Panc1 (cell line): ENCODE measurements around the gene SCPEP1. TPM values are rescaled to one million over a fixed set of nuclear protein-coding genes. Genes with fewer than 3 reads are reported as not detected.

ENCODE experiments used
- ATAC-seq: fragments of 200-7000 bp; cut with Tn5 transposase; 2 replicates; pipeline ENCODE4 v1.9.1; 2020; ENCODE audit warnings: mild to moderate bottlenecking, moderate library complexity
- BruUV-seq: library from RNA; stranded (reverse); fragments of 400-500 nt; replicated peaks from 2 replicates; lab custom pipeline; 2021; lab: Mats Ljungman, UMichigan
- CTCF ChIA-PET: fragments of 300-600 bp; sonication (Branson Sonifier 250); formaldehyde crosslinking; loops from one replicate; lab custom pipeline; 2022; ENCODE audit warnings: antibody characterized with exemption; lab: Charles Lee
- POLR2A ChIA-PET: fragments of 300-600 bp; sonication (Branson Sonifier 250); formaldehyde crosslinking; loops from one replicate; lab custom pipeline; 2022; ENCODE audit warnings: antibody characterized with exemption; lab: Charles Lee
- DNase-seq: peaks from one replicate; pipeline ENCODE4 v3.0.0-alpha.2; 2010; ENCODE audit warnings: low read depth, low spot score
- H3K27ac ChIP-seq: 2 replicates; pipeline ENCODE4 v1.5.1; 2011; ENCODE audit warnings: mild to moderate bottlenecking, low read length, inconsistent platforms
- H3K27me3 ChIP-seq: fragments of 200-500 bp; sonication (Bioruptor generic); 2 replicates; pipeline ENCODE4 v1.6.0; 2014; ENCODE audit warnings: low read length, inconsistent platforms; ENCODE audit not compliant: control insufficient read depth, insufficient read depth
- H3K36me3 ChIP-seq: fragments of 200-500 bp; sonication (Bioruptor generic); 2 replicates; pipeline ENCODE4 v1.5.1; 2014; ENCODE audit warnings: inconsistent platforms, mild to moderate bottlenecking, low read length, moderate library complexity; ENCODE audit not compliant: control insufficient read depth, insufficient read depth
- H3K4me1 ChIP-seq: 2 replicates; pipeline ENCODE4 v1.5.1; 2011; ENCODE audit warnings: inconsistent platforms, mild to moderate bottlenecking, low read length, moderate library complexity; ENCODE audit not compliant: control insufficient read depth, insufficient read depth
- H3K4me3 ChIP-seq, 2 experiments: 2 replicates each; pipeline ENCODE4 v1.5.1; 2011 to 2012; ENCODE audit warnings: low read depth in 2 of 2, low read length in 2 of 2, mild to moderate bottlenecking in 2 of 2, inconsistent platforms in 1 of 2, moderate library complexity in 1 of 2
- H3K9me3 ChIP-seq: fragments of 200-500 bp; sonication (Bioruptor generic); 2 replicates; pipeline ENCODE4 v1.5.1; 2014; ENCODE audit warnings: low read depth, mild to moderate bottlenecking, inconsistent platforms, low read length, moderate library complexity; ENCODE audit not compliant: control insufficient read depth, insufficient read depth
- CTCF ChIP-seq: fragments of 450-650 bp; IDR thresholded peaks from 2 replicates; pipeline ENCODE4 v1.5.1; 2017; ENCODE audit warnings: mild to moderate bottlenecking
- POLR2AphosphoS5 ChIP-seq: IDR thresholded peaks from 2 replicates; pipeline ENCODE4 v1.6.1; 2012; ENCODE audit warnings: mild to moderate bottlenecking, low read depth, low read length, moderate library complexity
- REST ChIP-seq, 2 experiments: IDR thresholded peaks; 2 replicates each; pipeline ENCODE4 v1.6.1; 2011 to 2012; ENCODE audit warnings: low read depth in 2 of 2, control low read depth in 1 of 2, low read length in 1 of 2, mild to moderate bottlenecking in 1 of 2, moderate library complexity in 1 of 2; ENCODE audit not compliant: insufficient read depth in 1 of 2
- SIN3A ChIP-seq: IDR thresholded peaks from 2 replicates; pipeline ENCODE4 v1.6.1; 2012; ENCODE audit warnings: low read depth, mild to moderate bottlenecking, low read length, moderate library complexity, borderline replicate concordance; ENCODE audit not compliant: insufficient read depth
- TCF7L2 ChIP-seq: IDR thresholded peaks from 2 replicates; pipeline ENCODE4 v1.6.1; 2011; ENCODE audit warnings: mild to moderate bottlenecking, low read depth, low read length, inconsistent platforms
- in situ Hi-C: cut with HindIII; loops from 2 replicates; pipeline ENCODE4 v1.10.0; 2016; ENCODE audit warnings: low sequenced_read_pairs, low pct_unique_long_range_greater_than_20kb
- intact Hi-C: fragments of 100-400 bp; cut with micrococcal nuclease; formaldehyde crosslinking; loops from one replicate; pipeline ENCODE4 v1.10.0; 2022; ENCODE audit not compliant: unreplicated experiment
- total RNA-seq: library from RNA; stranded (reverse); gene quantifications from one replicate; pipeline ENCODE4 v1.2.1, GENCODE V29; 2021; ENCODE audit not compliant: unreplicated experiment

Gene SCPEP1
- total RNA-seq, 1 experiment from 2014 or later, result 50.7 TPM

GRCh38 chr17:57011491-57012015, 33.6 kb downstream of the SCPEP1 start:
- DNase-seq, result no peak
- Histone ChIP-seq H3K27ac (no peak overlapping the region), H3K4me3 (no peak overlapping the region), H3K9me3 (no peaks in the 10 kb centered on the region), H3K27me3 (no peaks in the 10 kb centered on the region), H3K4me1 (no peaks in the 10 kb centered on the region), H3K36me3 (no peaks in the 10 kb centered on the region)
- no peak for TF ChIP-seq CTCF
- CTCF ChIA-PET, result interaction anchor here (0.7 to 1.0 kb wide), 3 partner anchors 10 to 45 kb away, joined by 3 to 8 read pairs (median 8); no protein-coding TSS in a partner anchor
- in situ Hi-C loops (no loop called here), intact Hi-C loops (no loop called here)
- no peak for ATAC-seq
- no TSS peak for BruUV-seq
- POLR2A ChIA-PET, result interaction anchor here (0.6 kb wide), 1 partner anchor 54 kb away, joined by 4 read pairs; no protein-coding TSS in a partner anchor

- no TSS peak for BruUV-seq
- in situ Hi-C loops (no loop called here), intact Hi-C loops (no loop called here)
- ChIA-PET POLR2A (no interaction called here), CTCF (no interaction called here)
- Histone ChIP-seq H3K27me3 (no peaks in the 10 kb centered on the region), H3K4me3 (no peak overlapping the region), H3K36me3 (no peaks in the 10 kb centered on the region), H3K4me1 (no peaks in the 10 kb centered on the region), H3K9me3 (no peaks in the 10 kb centered on the region), H3K27ac (no peak overlapping the region)
- DNase-seq (no peak), ATAC-seq (no peak)
- TF ChIP-seq TCF7L2, result no peak
- TF ChIP-seq SIN3A, result no peak
- no peak for TF ChIP-seq REST (IDR thresholded peaks at IDR 0.05; ENCODE audit: insufficient read depth in 1 of 2, low read depth in 2 of 2, low read length in 1 of 2)
- no peak for TF ChIP-seq POLR2AphosphoS5
- TF ChIP-seq CTCF, result no peak
These were observed 38.3 kb downstream of the SCPEP1 start for GRCh38 chr17:57016071-57016763.
